A673 (cell line): ENCODE results near the gene CLVS2.

ENCODE experiments used
- EZH2 ChIP-seq: fragments of 200-600 bp; sonication (generic); IDR thresholded peaks from 2 replicates; pipeline ENCODE4 v1.6.1; 2017; ENCODE audit warnings: borderline replicate concordance, low read depth, mild to moderate bottlenecking, mixed read lengths, antibody characterized with exemption, low read length; ENCODE audit not compliant: poor library complexity, severe bottlenecking
- TF ChIP-seq, protein P1 (sequence below): fragments of 300-800, 200-600 bp; sonication (generic); conservative IDR thresholded peaks from 2 replicates; pipeline ENCODE4 v1.5.1; 2017; ENCODE audit warnings: low read depth, mild to moderate bottlenecking, antibody characterized with exemption, low read length, moderate library complexity, mixed read lengths

DNA sequence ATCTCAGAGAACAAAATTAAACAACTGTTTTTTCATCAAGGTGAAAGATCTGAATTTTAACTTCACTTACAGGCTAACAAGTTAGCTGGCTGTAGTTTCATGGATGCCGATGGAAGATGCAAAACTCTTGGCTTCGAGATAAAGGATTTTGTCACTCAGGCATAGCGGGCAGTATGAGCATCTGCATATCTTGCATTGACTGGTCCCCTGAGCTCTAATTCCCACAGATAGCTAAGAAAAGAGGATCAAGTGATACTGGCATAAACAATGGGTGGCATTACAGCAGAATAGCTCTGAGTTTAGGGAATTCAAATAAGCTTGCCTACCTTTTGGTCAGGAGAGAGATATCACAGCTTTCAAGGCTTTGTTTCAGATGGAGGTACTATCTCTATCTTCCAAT, 1.8 kb upstream of the CLVS2 start:
- TF ChIP-seq, protein P1, sequence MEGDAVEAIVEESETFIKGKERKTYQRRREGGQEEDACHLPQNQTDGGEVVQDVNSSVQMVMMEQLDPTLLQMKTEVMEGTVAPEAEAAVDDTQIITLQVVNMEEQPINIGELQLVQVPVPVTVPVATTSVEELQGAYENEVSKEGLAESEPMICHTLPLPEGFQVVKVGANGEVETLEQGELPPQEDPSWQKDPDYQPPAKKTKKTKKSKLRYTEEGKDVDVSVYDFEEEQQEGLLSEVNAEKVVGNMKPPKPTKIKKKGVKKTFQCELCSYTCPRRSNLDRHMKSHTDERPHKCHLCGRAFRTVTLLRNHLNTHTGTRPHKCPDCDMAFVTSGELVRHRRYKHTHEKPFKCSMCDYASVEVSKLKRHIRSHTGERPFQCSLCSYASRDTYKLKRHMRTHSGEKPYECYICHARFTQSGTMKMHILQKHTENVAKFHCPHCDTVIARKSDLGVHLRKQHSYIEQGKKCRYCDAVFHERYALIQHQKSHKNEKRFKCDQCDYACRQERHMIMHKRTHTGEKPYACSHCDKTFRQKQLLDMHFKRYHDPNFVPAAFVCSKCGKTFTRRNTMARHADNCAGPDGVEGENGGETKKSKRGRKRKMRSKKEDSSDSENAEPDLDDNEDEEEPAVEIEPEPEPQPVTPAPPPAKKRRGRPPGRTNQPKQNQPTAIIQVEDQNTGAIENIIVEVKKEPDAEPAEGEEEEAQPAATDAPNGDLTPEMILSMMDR: no peak
- TF ChIP-seq EZH2: no peak
